Measurements from ENCODE around the gene C18orf54. TPM values are rescaled to one million over a fixed set of nuclear protein-coding genes. Genes with fewer than 3 reads are reported as not detected.
A peak's percentile ranks its signal among the peaks of the same experiment; 100 is the strongest.

C18orf54 gene
- total RNA-seq, 2 experiments from 2014 or later = 13.9 to 16.4 TPM

GRCh38 chr18:54392543-54393023 is 34.9 kb downstream of the C18orf54 start:
- Mint-ChIP-seq H3K36me3 (no peaks in the 10 kb centered on the region), H3K27me3 (peaks cover 21% of the 10 kb centered on the region), H3K4me1 (peaks cover 17% of the 10 kb centered on the region), H3K4me3 (no peak overlapping the region), H3K9me3 (ENCODE audit: low read depth) (no peaks in the 10 kb centered on the region), H3K27ac (no peak overlapping the region)
- CTCF ChIA-PET = interaction anchor here (0.6 to 2.1 kb wide), 13 partner anchors 12 to 569 kb away, joined by 3 to 17 read pairs (median 3); partner anchors contain the start of genes C18orf54 and STARD6
- no peak for DNase-seq
- ATAC-seq = peak; percentile 67

- no peaks in the 10 kb centered on the region for H3K36me3 Mint-ChIP-seq
Measured at GRCh38 chr18:54393648-54394294, 36.1 kb downstream of the C18orf54 start.

GRCh38 chr18:54396760-54397159 is 39.1 kb downstream of the C18orf54 start:
- CTCF ChIA-PET = no interaction called here
- Mint-ChIP-seq H3K27ac (no peak overlapping the region), H3K9me3 (ENCODE audit: low read depth) (no peaks in the 10 kb centered on the region), H3K4me3 (no peak overlapping the region), H3K36me3 (no peaks in the 10 kb centered on the region), H3K4me1 (no peaks in the 10 kb centered on the region), H3K27me3 (peaks cover 18% of the 10 kb centered on the region)
- no peak for ATAC-seq
- no peak for DNase-seq

More at GRCh38 chr18:54393648-54394294, 36.1 kb downstream of the C18orf54 start:
- peaks cover 11% of the 10 kb centered on the region for H3K4me1 Mint-ChIP-seq
- H3K27me3 Mint-ChIP-seq = peaks cover 22% of the 10 kb centered on the region
- ATAC-seq (no peak), DNase-seq (no peak)
- no peak overlapping the region for H3K27ac Mint-ChIP-seq
- H3K9me3 Mint-ChIP-seq (ENCODE audit: low read depth) = no peaks in the 10 kb centered on the region
- no peak overlapping the region for H3K4me3 Mint-ChIP-seq
- CTCF ChIA-PET = interaction anchor here (0.6 kb wide), 1 partner anchor 277 kb away, joined by 3 read pairs; no protein-coding TSS in a partner anchor

- no peaks in the 10 kb centered on the region for H3K9me3 Mint-ChIP-seq (ENCODE audit: low read depth)
- ATAC-seq (no peak), DNase-seq (no peak)
- H3K4me1 Mint-ChIP-seq = no peaks in the 10 kb centered on the region
- H3K4me3 Mint-ChIP-seq = no peak overlapping the region
- CTCF ChIA-PET = interaction anchor here (1.0 kb wide), 1 partner anchor 13 kb away, joined by 3 read pairs; no protein-coding TSS in a partner anchor
- no peak overlapping the region for H3K27ac Mint-ChIP-seq
- H3K36me3 Mint-ChIP-seq = no peaks in the 10 kb centered on the region
- H3K27me3 Mint-ChIP-seq = peaks cover 28% of the 10 kb centered on the region
Measured at GRCh38 chr18:54405290-54405689, 47.6 kb downstream of the C18orf54 start.

- CTCF ChIA-PET = no interaction called here
- Mint-ChIP-seq H3K9me3 (ENCODE audit: low read depth) (no peaks in the 10 kb centered on the region), H3K36me3 (no peaks in the 10 kb centered on the region), H3K27ac (no peak overlapping the region), H3K27me3 (peaks cover 33% of the 10 kb centered on the region), H3K4me1 (no peaks in the 10 kb centered on the region), H3K4me3 (no peak overlapping the region)
- no peak for ATAC-seq
- no peak for DNase-seq
Measured at GRCh38 chr18:54411781-54412180, 54.1 kb downstream of the C18orf54 start.

DNA sequence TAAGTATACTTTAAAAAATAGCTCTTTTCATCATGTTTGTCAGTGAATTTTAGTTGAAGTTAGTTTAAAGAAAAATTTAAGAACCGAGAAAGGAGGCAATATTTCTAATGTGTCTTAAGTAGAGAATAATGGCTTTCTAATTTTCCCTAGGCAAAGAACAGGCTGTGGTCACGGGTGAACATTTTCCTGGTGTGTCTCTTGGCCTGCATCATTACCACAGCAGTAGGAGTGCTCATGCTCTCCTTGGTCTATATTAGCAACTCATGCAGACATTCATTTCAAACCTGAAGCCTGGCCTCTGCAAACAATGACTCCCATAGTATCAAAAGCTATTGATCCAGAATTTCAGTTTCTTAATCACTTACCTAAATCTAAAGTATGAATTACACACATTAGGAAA is 57.4 kb downstream of the C18orf54 start:
- Mint-ChIP-seq H3K27ac (no peak overlapping the region), H3K27me3 (peaks cover 24% of the 10 kb centered on the region), H3K4me3 (no peak overlapping the region), H3K9me3 (ENCODE audit: low read depth) (no peaks in the 10 kb centered on the region), H3K4me1 (no peaks in the 10 kb centered on the region), H3K36me3 (no peaks in the 10 kb centered on the region)
- no peak for DNase-seq
- CTCF ChIA-PET = interaction anchor here (1.4 kb wide), 1 partner anchor 23 kb away, joined by 3 read pairs; no protein-coding TSS in a partner anchor
- no peak for ATAC-seq

GRCh38 chr18:54416436-54416835 is 58.7 kb downstream of the C18orf54 start:
- H3K27ac Mint-ChIP-seq = no peak overlapping the region
- no peaks in the 10 kb centered on the region for H3K9me3 Mint-ChIP-seq (ENCODE audit: low read depth)
- no peaks in the 10 kb centered on the region for H3K36me3 Mint-ChIP-seq
- no peaks in the 10 kb centered on the region for H3K4me1 Mint-ChIP-seq
- CTCF ChIA-PET = interaction anchor here (1.0 kb wide), 1 partner anchor 28 kb away, joined by 3 read pairs; no protein-coding TSS in a partner anchor
- H3K4me3 Mint-ChIP-seq = no peak overlapping the region
- peaks cover 20% of the 10 kb centered on the region for H3K27me3 Mint-ChIP-seq
- DNase-seq (no peak), ATAC-seq (no peak)

DNA sequence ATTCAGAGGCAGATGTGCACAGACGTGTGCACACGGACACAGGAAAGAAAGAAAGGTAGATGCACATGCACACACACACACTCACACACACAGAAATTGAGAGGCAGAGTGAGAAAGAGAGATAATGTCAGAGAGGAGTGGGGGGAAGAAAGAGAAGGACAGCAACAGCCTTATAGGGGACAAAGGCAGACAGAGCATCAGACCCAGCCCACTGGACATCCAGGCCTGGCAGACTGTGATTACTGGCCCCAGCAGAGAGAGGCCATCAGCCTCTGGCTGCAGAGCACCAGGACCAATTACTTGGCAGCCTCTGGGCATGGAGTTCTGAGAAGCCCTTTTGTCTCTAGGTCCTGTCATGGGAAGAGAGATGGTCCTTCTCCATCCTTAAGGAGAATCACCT is 66.1 kb downstream of the C18orf54 start:
- H3K9me3 Mint-ChIP-seq (ENCODE audit: low read depth) = no peaks in the 10 kb centered on the region
- CTCF ChIA-PET = no interaction called here

DNA sequence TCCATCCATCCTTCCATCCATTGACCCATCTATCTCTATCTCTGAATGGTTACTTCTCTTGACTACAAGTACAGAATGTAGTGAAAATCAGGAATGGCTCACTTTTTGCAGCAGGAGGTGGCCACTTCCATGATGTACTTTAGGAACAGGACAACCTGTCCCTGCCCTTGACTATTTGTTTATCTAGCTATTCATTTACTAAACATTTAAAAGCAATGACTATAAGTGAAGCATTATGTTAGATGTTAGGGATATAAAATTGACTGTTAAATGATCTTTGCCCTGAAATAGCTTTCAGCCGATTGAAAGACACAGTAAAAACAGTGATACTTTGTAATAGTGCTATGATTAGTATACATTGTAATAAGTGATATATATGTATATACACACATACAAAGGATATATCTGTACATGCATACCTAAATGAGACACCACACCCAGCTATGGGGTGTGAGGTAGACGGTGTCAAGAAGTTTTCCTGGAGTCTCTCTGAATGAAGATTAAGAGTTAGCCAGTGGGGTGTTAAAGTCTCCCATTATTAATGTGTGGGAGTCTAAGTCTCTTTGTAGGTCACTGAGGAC is 68.5 kb downstream of the C18orf54 start:
- ATAC-seq = no peak
- no peaks in the 10 kb centered on the region for H3K36me3 Mint-ChIP-seq
- no peak for DNase-seq
- CTCF ChIA-PET = no interaction called here
- H3K27me3 Mint-ChIP-seq = peaks cover 11% of the 10 kb centered on the region
- H3K4me3 Mint-ChIP-seq = no peak overlapping the region
- H3K4me1 Mint-ChIP-seq = no peaks in the 10 kb centered on the region
- no peaks in the 10 kb centered on the region for H3K9me3 Mint-ChIP-seq (ENCODE audit: low read depth)
- no peak overlapping the region for H3K27ac Mint-ChIP-seq

More for the DNA sequence above, 66.1 kb downstream of the C18orf54 start:
- Mint-ChIP-seq H3K4me3 (no peak overlapping the region), H3K4me1 (no peaks in the 10 kb centered on the region), H3K27ac (no peak overlapping the region), H3K27me3 (peaks cover 18% of the 10 kb centered on the region), H3K36me3 (no peaks in the 10 kb centered on the region)
- DNase-seq (no peak), ATAC-seq (no peak)

Other genes starting within 250 kb of the C18orf54 start
- 100 to 1,000 TPM; 148 to 178 TPM for gene MBD2, start 133.2 kb upstream of the C18orf54 start, total RNA-seq
- 10 to 100 TPM; 10.2 to 12.3 TPM for gene POLI, start 88.4 kb upstream of the C18orf54 start, total RNA-seq
- under 1 TPM; 0.20 to 0.61 TPM for gene STARD6, start within 50 bp of the C18orf54 start, total RNA-seq
- not detected for gene DYNAP, start 233.3 kb downstream of the C18orf54 start, total RNA-seq